Stimulated activated CD4-positive, alpha-beta T cell treated with anti-CD3 and anti-CD28 coated beads, TNF-alpha, amount 100 ng/mL, for 1 hour (primary cell): ENCODE results near the gene IRAK1.

Experiments used
- DNase-seq, 3 donors: peaks; one replicate each; pipeline ENCODE4 v3.0.0-alpha.2; 2020; ENCODE audit warnings: low read depth in 3 of 3, low spot score in 1 of 3

Gene IRAK1

GRCh38 chrX:154019633-154020528 is at the start of gene IRAK1:
Gene IRAK1, minus strand, starts transcription at chrX:154019902. Its CDS starts 90 bp downstream, at chrX:154019812.
- DNase-seq, result peak in 1 of 3 donors; percentile 48

DNA sequence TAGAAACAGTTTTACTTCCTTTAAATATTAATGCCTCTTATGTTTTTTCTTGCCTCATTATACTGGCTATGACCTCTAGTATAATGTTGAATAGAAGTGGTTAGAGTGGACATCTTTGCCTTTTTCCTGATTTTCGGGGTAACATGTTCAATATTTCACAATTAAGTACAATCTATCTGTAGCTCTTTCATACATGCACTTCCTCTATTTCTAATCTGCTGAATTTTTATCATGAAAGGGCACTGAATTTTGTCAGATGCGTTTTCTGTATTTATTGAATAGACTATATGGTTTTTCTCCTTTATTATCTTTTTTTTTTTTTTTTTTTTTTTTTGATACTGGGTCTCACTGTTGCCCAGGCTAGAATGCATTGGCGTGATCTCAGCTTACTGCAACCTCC is 48.9 kb upstream of the IRAK1 start:
- no peak for DNase-seq

GRCh38 chrX:154064637-154065435 is 45.1 kb upstream of the IRAK1 start:
- DNase-seq, result no peak

DNA sequence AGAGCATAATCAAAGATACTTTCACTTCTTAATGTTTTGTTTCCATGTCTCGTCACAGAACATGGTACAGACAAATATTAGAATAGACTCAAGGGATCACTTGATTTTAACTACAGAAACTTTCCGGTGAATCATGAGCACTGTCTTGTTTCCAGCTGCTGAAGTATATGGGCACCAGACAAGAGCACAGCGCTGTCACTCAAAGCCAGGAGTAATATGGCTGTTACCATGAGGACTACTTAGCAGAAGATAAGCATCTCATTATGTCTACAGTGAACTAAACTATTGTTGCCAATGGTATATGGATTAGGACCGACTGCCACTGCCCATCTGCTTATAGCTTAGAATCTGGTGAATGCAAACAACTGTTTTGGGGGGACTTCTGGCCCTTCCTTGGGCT is 43.5 kb upstream of the IRAK1 start:
- DNase-seq, result no peak

- no peak for DNase-seq
Measured at GRCh38 chrX:154061801-154062200, 42.1 kb upstream of the IRAK1 start.

DNA sequence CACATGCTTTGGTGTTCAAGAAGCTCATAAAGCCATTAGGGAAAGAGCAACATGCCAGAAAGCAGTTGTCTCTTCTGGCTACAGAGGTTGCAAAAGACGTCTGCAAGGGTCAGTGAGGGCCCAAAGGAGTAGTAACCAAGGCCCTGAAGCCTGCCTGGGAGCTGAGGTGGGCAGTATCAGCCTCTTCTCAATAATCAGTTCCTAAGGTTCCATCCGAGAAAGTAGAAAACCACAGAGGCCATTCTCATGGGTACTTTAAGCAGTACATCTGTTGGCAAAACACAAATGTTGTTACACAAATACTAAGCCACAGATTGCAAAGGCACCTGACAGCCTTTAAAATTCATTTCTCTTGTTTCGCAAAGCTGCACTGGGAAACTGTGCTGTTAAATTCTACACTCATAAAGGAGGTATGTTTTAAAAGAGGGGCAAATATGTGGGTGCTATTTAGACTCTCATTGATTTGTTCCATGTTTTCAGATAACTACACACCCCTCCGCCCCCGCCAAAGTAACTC is 40.1 kb upstream of the IRAK1 start:
- DNase-seq, result no peak

GRCh38 chrX:154059231-154059630 is 39.5 kb upstream of the IRAK1 start:
- no peak for DNase-seq

DNA sequence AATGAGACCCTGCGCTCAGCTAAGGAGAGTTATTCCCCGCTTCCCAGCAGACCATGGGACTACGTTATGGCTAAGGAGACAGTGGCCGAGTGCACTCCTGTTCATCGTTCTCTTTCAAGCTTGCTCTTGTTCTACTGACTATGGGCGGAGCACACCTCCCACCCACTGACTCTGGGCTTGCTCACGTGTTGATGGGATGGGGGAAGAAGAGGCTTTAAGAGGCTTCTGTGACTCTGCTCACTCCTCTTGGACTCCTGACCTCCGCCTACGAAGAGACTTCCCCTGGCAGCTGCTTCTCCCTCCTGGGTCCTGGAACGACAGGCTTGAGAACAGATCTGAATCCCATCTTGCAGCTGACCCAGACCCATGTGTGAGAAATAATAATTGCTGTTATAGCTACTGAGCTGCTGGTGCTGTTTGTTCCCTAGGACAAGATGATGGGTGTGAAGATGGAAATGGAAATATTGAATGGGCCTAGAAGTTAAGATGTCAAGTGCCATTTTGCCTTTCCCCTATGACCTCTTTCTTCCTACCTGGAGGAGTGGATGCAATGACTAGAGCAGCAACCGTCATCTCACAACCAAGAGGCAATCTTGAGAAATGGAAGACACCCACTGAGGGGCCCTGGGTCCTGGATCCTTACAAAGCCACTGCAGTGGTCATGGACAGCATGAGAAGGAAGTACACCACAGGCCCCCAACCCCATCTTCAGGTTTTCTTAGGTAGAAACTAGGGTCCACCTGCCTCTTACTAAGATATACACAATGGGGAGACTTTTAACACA is 38.7 kb upstream of the IRAK1 start:
- no peak for DNase-seq

DNA sequence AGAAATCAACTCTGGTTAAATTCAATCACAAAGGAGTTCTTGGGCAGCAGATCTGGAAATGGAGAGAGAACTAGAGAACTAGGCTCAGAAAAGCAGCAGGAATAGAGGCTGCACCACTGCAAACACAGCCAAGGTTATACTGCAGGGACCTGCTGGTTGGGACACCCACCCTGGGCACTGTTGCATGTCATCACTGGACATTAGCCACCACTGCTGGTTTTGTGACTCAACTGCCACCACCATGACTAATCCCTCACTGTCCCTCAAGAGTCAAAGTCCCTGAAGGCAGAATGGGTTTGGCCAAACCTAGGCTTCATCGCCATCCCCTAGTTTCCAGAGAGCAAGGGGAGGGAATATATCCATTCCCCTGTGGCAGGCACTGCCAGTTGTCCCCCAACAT is 38.1 kb upstream of the IRAK1 start:
- DNase-seq, result no peak

DNA sequence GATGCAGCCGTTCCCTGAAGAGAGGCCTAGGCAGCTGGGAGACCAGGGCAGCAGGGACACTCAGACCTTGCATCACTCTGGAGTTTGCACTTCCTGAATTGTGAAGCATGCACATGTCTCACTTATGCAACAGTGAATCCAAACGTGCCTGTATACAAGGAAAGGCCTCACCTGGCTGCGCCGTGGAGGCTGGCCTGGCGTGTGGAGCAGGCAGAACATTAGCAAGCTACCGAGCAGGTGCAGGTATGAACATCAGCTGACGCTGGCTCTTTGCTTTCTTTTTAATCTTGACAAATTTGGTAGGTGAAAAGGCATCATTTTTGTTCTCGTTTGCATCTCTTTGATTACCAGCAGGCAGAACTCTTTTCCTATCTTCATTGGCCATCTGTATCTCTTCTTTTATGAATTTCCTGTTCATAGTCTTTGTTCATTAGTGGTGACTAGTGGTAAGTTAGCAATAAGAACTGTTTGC is 37.1 kb upstream of the IRAK1 start:
- DNase-seq, result no peak

GRCh38 chrX:154051201-154051810 is 31.6 kb upstream of the IRAK1 start:
- DNase-seq, result peak; percentile 12 to 40 (median 30)

- DNase-seq, result no peak
Measured at GRCh38 chrX:154050113-154050495, 30.4 kb upstream of the IRAK1 start.

- no peak for DNase-seq
Measured at GRCh38 chrX:154049209-154050112, 29.8 kb upstream of the IRAK1 start.

DNA sequence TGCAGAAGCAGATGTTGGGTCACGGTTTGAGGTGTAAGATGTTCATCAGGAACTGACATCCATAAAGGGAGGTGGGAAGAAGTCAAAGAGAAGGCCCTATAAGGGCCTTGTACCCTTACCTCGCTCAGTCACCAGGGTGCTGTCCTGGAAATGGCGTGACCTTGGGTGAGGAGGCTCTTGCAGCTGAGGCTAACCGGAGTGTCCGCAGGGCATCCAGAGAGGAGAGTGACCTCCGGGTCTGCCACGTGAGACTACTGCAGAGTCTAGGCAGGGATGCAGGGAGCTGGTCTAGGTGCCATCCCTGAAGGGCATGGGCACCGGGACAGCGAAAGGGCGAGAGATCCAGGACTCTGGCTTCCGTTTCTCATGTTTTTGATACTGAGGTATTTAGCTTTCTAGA is 28.7 kb upstream of the IRAK1 start:
- no peak for DNase-seq

DNA sequence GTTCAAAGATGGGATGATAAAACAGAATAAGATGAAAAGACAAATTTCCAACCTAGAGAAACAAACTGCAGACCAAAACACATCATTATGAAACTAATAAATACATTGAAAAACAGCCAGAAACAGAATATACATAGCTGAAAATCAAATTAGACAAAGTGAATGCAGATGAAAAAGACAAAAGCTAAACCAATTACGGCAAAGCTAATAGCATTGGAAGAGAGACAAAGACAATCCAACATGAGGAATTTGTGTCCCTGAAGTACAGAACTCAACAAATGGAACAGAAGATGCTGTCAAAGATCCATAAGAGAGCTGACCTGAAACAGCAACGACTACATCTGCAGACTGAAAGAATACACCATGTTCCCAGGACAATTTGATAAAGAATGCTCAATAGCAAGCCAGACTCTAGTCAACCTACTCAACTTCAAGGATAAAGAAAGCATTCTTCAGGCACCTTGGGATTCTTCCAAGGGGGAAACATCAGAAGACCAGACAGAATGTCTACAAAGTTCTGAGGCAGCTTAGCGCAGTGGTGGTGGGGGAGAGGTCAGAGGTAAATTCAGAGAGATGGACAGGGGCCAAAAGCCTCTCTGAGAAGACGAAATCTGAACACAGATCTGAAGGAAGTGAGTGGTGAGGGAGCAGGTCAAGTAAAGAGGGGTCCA is 27.4 kb upstream of the IRAK1 start:
- no peak for DNase-seq

DNA sequence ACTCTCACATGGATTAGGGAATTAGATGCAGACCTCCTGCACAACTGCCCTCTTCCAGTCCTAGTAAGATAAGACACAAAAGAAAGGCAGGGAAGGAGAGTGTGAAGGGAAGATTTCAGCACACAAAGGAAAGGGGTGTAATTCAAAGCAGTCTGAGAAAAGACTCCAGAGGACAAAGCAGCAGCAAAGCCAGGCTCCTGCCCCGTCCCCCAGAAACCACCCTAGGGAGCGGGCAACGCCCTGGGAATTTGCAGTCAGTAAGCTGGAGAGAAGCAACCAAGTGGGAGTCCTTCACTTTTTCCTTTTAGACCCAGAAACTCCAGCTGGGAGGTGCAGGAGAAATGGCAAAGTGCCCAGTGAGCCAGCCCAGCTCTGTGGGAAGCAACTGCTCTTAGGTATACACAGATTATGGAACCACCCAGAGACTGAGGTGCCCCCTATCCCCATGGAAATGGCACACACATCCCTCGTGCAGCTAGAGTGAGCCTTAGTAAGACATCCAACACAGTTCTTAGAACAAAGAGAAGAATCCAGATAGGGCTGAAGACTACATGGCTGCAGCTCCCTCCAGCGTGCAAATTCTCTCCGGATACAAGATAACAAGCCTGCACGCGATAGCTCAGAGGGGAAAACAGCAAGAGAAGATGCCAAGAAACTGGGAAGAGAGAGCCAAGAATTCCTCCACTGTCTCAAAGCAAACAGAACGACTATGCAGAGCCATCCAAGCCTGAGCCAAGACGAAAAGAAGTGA is 26.5 kb upstream of the IRAK1 start:
- no peak for DNase-seq

GRCh38 chrX:154044091-154044490 is 24.4 kb upstream of the IRAK1 start:
- DNase-seq, result no peak

GRCh38 chrX:154043003-154043763 is 23.5 kb upstream of the IRAK1 start:
- no peak for DNase-seq
